Right kidney (tissue), 9 donors: ENCODE results near the gene C3orf33.
A peak's percentile ranks its signal among the peaks of the same experiment; 100 is the strongest.
"Not testable (repeated sequence)": the region's sequence is repeated elsewhere in the genome, so short reads cannot be mapped to it uniquely, and the experiment has no call there.

Experiments
- DNase-seq: peaks from one replicate; pipeline ENCODE4 v3.0.0-alpha.2; 2016
- long read RNA-seq, 8 donors: transcript quantifications; one replicate each; lab custom pipeline, GENCODE V29; 2026

C3orf33 gene, protein sequence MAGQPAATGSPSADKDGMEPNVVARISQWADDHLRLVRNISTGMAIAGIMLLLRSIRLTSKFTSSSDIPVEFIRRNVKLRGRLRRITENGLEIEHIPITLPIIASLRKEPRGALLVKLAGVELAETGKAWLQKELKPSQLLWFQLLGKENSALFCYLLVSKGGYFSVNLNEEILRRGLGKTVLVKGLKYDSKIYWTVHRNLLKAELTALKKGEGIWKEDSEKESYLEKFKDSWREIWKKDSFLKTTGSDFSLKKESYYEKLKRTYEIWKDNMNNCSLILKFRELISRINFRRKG
- long read RNA-seq, donor 1, transcript C3orf33-201 (5 exons, 1,884 nt): major isoform, 9 of 9 reads
- long read RNA-seq, donor 1, partial matches to known transcripts: 0 of 9 reads
- long read RNA-seq, donor 1, other reads (novel, unspliced or antisense): 0 of 9 reads
- long read RNA-seq, donor 2, partial matches to known transcripts: 0 of 1 reads
- long read RNA-seq, donor 2, other reads (novel, unspliced or antisense): 0 of 1 reads
- long read RNA-seq, donor 3, partial matches to known transcripts: 0 of 4 reads
- long read RNA-seq, donor 3, other reads (novel, unspliced or antisense): 0 of 4 reads
- long read RNA-seq, donor 4, partial matches to known transcripts: 0 of 3 reads
- long read RNA-seq, donor 4, other reads (novel, unspliced or antisense): 0 of 3 reads
- long read RNA-seq, donor 5, transcript C3orf33-201 (5 exons, 1,884 nt): major isoform, 7 of 7 reads
- long read RNA-seq, donor 5, partial matches to known transcripts: 0 of 7 reads
- long read RNA-seq, donor 5, other reads (novel, unspliced or antisense): 0 of 7 reads
- long read RNA-seq, donor 6, transcript C3orf33-201 (5 exons, 1,884 nt): major isoform, 5 of 5 reads
- long read RNA-seq, donor 6, partial matches to known transcripts: 0 of 5 reads
- long read RNA-seq, donor 6, other reads (novel, unspliced or antisense): 0 of 5 reads
- long read RNA-seq, donor 7, partial matches to known transcripts: 0 of 4 reads
- long read RNA-seq, donor 7, other reads (novel, unspliced or antisense): 0 of 4 reads
- long read RNA-seq, donor 8, partial matches to known transcripts: 0 of 1 reads
- long read RNA-seq, donor 8, other reads (novel, unspliced or antisense): 0 of 1 reads

DNA sequence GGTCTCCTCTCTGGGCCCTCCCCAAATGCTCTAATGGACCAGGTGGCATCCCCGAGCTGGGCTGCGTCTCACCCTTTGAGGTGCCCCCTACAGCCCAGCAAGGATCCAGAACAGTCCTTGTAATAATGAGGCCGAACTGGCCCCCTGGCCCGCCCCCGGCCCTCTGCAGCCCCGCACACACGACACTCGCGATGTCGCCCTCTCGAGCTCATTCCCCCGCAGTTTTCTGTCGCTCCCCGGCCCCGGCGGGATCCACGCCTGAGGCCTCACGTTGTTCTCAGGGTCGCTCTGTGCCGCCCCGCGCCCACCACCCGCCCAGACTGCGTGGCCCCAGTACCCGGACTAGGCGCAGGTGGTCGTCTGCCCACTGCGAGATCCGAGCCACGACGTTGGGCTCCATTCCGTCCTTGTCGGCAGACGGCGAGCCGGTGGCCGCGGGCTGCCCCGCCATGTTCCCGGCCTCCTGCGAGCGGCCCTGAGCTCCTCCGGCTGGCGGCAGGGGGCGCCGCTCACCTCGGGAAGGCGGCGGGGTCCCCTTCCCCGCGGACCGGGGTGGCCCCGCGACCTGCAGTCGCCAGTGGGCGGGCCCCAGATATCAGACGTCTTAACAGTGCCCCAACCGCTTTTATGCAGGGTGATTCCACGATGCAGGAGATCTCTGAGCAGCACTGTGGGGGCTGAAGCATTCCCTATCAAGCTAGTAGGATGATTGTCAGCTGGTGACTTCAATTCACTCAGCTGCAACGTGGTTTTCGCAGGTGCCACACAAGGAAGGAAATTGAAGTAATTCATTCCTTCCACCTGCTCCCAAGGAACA lies at the start of gene C3orf33:
C3orf33 (minus strand) TSS at position 477 of the 817 bp plus-strand sequence; CDS start at position 451, 26 bp downstream.
- DNase-seq: peak; percentile 98

- peak; percentile 95 for DNase-seq
Observed at GRCh38 chr3:155854141-155854940, 48.3 kb upstream of the C3orf33 start, which contains the start of gene SLC33A1. SLC33A1 (minus strand) TSS chr3:155854427; CDS start chr3:155853997, 430 bp downstream.

GRCh38 chr3:155853214-155854140 lies 47.4 kb upstream of the C3orf33 start:
- peak; percentile 2 for DNase-seq

DNA sequence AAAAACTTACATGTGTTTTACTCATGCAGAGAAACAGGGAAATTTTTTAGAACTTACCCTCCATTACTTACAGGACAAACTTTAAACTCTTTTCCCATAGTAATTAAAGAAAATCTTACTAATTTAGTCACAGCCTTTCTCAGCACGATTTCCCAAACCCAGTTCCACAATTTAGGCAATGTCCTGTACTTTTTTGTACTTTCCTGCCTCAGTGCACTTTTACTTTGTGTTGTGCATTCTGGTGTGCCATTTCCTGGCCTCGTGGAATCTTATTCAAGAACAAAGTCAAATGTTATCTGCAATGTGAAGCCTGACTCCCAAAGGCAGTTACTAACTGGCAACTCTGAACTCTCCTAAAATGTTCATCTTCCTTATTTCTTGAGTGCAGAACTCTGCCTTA lies 46.3 kb upstream of the C3orf33 start:
- DNase-seq: no peak

DNA sequence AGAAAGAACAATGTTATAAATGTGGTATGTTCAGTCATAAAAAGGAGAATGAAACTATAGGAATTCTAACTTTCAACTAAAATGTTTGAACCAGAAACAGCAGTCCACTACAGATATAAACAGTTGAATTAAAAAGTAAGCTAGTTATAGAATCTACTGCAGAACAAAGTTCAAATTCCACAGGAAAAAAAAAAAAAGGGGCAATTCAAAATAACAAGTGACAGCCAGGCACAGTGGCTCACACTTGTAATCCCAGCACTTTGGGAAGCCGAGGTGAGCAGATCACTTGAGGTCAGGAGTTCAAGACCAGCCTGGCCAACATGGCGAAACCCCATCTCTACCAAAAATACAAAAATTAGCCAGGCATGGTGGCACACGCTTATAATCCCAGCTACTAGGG lies 43.3 kb upstream of the C3orf33 start:
- not testable (repeated sequence) for DNase-seq

DNA sequence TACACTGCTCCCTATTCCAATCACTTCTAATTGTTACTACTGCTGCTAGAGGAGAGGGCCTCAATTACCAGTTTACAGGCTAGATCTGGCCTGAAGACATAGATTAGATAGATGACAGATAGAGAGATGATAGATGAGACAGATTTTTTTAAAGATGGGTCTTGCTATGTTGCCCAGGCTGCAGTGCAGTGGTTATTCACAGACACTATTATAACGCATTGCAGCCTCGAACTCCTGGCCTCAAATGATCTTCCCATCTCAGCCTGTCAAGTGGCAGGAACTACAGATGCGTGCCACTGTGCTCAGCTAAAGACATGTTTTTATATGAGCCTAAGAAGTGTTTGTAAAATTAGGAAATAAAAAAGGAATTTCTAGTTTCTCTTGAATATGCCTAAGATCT lies 41.9 kb upstream of the C3orf33 start:
- DNase-seq: no peak

DNA sequence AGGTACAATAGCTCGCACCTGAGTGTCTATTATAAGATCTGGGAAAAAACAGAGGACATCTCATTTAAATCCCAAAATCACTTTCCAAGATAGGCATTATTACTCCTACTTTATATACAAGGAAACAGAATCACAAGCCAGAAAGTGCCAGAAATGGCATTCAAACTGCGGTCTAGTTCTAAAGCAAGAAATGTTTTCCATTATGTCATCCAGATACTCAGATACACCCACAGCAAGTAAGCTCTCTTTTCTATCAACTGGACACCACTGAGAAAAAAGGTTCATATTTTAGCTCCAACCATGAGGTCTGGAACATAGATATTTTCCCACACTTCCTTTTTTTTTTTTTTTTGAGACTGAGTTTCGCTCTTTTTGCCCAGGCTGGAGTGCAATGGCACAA lies 40.0 kb upstream of the C3orf33 start:
- no peak for DNase-seq

DNA sequence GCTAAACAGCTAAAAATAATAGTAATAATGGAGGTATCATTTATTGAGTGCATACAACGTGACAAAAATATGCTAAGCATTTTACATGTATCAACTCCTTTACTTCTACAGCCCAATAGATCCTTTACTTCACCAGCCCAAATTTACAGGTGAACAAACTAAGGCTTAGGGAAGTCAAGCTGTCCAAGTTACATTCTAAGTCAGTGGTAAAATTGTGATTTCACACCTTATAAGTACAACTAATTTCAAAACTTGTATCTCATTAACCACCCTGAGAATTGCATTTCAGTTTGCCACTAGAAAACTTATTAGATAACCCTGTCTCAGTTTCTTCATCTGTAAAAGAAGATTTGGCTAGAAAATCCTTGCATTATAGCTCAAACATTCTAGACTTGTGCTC lies 37.5 kb upstream of the C3orf33 start:
- no peak for DNase-seq

DNA sequence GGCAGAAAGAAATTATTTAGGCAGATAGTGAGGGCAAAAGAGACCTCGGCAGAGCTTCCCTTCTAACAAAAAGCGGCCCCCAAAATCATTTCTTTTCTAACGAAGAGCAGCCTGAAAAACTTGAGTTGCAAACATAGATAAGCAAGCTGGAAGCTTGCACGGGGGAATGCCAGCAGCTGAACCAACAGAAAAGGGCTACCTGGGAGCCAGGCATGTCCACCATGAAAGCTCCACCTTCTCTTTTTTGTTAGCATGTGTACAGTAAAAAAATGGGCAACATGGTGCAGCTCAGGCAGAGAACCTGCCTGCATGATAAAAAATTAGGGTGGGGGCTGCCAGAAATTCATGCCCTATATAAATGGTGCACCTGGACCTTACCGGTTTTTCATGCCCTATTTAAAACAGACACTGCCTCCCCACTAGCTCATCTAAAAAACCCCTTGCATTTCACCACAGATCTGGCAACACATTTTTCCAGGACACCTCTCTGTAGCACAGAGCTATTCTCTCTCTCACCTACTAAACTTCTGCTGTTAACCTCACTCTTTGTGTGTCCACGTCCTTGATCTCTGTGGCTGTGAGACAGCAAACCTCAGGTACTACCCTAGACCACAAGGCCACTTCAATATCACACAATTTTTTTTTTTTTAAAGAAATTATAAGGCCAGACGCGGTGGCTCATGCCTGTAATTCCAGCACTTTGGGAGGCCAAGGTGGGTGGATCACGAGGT lies 29.4 kb upstream of the C3orf33 start:
- DNase-seq: no peak

DNA sequence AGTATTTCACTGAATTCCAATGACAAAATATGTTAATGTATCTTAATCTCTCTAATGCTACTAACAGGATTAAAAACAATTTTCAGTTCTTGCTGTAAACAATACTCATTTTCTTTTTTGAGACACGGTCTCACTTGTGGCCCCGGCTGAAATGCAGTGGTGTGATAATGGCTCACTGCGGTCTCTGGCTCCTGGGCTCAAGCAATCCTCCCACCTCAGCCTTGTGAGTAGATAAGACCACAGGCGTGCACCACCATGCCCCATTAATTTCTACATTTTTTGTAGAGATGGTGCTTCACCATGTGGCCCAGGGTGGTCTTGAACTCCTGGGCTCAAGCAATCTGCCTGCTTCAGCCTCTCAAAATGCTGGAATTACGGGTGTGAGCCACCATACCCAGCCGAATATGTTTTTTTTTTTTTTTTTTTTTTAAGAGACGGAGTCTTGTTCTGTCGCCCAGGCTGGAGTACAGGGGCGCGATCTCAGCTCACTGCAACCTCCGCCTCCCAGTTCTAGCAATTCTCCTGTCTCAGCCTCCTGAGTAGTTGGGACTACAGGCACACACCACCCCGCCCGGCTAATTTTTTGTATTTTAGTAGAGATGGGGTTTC lies 22.5 kb upstream of the C3orf33 start:
- DNase-seq: not testable (repeated sequence)

- no peak for DNase-seq
Observed at GRCh38 chr3:155815030-155815545, 9.0 kb upstream of the C3orf33 start.

- DNase-seq: not testable (repeated sequence)
Observed at GRCh38 chr3:155813224-155813623, 7.1 kb upstream of the C3orf33 start.

GRCh38 chr3:155809181-155809580 lies 3.1 kb upstream of the C3orf33 start:
- no peak for DNase-seq

- DNase-seq: no peak
Observed at GRCh38 chr3:155807823-155808222, 1.7 kb upstream of the C3orf33 start.

- DNase-seq: no peak
Observed at GRCh38 chr3:155805204-155805801, 775 bp downstream of the C3orf33 start.

GRCh38 chr3:155804323-155804722 lies 1.8 kb downstream of the C3orf33 start:
- DNase-seq: no peak

GRCh38 chr3:155792532-155792931 lies 13.5 kb downstream of the C3orf33 start:
- DNase-seq: no peak

DNA sequence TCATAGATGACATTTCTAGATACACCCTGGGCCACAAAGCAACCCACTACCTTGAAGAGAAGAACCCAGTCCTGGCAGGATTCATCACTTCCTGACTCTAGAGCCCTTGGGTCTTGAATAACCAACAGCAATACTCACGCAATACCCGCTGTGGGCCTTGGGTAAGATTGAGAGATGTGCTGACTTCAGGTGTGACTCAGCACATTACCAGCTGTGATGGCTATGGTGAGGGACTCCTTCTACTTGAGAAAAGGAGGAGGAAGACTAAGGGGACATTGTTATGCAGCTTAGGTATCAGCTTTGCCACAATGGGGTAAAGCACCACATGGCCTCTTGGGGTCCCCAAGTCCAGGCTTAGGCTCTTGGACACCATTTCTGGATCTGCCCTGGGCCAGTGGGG lies 14.9 kb downstream of the C3orf33 start:
- DNase-seq: no peak
